ENCODE results near the gene ACOT7. TPM values are rescaled to one million over a fixed set of nuclear protein-coding genes. Genes with fewer than 3 reads are reported as not detected.
A peak's percentile ranks its signal among the peaks of the same experiment; 100 is the strongest.
"Not testable (repeated sequence)": the region's sequence is repeated elsewhere in the genome, so short reads cannot be mapped to it uniquely, and the experiment has no call there.

Gene ACOT7
- total and polyA plus RNA-seq, 2 of the 13 experiments (the other 11 are each of a cell fraction or from before 2014, with no cell fraction given): 33.0 to 55.8 TPM

- CTCF ChIA-PET (ENCODE audit: low intra/inter-chr PET ratio, low total read pairs); H3K9ac ChIP-seq (ENCODE audit: insufficient read depth, low read depth, low read length); H2AFZ ChIP-seq (ENCODE audit: low read length); H3K36me3 ChIP-seq (replicated peaks in 1 of 2; ENCODE audit: control insufficient read depth in 1 of 2, insufficient read depth in 2 of 2, low read length in 2 of 2); intact Hi-C loops (cut with micrococcal nuclease; ENCODE audit: unreplicated experiment); in situ Hi-C loops (cut with HindIII; ENCODE audit: extremely low pct_ligation_motif_present, low pct_unique_long_range_greater_than_20kb); DNase-seq (ENCODE audit: low spot score); H4K20me1 ChIP-seq (ENCODE audit: insufficient read depth, low read length); H3K27ac ChIP-seq (ENCODE audit: extremely low read length, insufficient read depth, low read length); ATAC-seq; H3K9me3 ChIP-seq (ENCODE audit: low read length); BruUV-seq (replicated peaks); H3K4me2 ChIP-seq (ENCODE audit: low read depth, low read length); H3K4me3 ChIP-seq (replicated peaks in 1 of 3; ENCODE audit: insufficient read depth in 1 of 3, low read depth in 2 of 3, low read length in 3 of 3); H3K79me2 ChIP-seq (ENCODE audit: insufficient read depth, low read length); POLR2A ChIA-PET; FAIRE-seq: not testable (repeated sequence)
- 17% methylated on average over 11 of the region's 19 CpGs for WGBS (ENCODE audit: low lambda C conversion rate)
- peak; percentile 20; the same call in 1 of the 2 replicates for TF ChIP-seq FOSL2 (CRISPR knock-in tag; IDR thresholded peaks at IDR 0.05)
- Histone ChIP-seq H3K27me3 (ENCODE audit: control insufficient read depth in 1 of 2, insufficient read depth in 2 of 2, low read length in 2 of 2) (peaks cover 33 to 73% of the 10 kb centered on the region in 2 experiments), H3K4me1 (ENCODE audit: insufficient read depth, low read length) (peaks cover 33% of the 10 kb centered on the region)
Measured at GRCh38 chr1:6429660-6430411, 36.3 kb upstream of the ACOT7 start.

- WGBS (ENCODE audit: low lambda C conversion rate): no CpG with 5 or more reads among the region's 6 CpGs
- H2AFZ ChIP-seq (ENCODE audit: low read length); CTCF ChIA-PET (ENCODE audit: low intra/inter-chr PET ratio, low total read pairs); H3K4me3 ChIP-seq (replicated peaks in 1 of 3; ENCODE audit: insufficient read depth in 1 of 3, low read depth in 2 of 3, low read length in 3 of 3); in situ Hi-C loops (cut with HindIII; ENCODE audit: extremely low pct_ligation_motif_present, low pct_unique_long_range_greater_than_20kb); H3K27ac ChIP-seq (ENCODE audit: extremely low read length, insufficient read depth, low read length); BruUV-seq (replicated peaks); intact Hi-C loops (cut with micrococcal nuclease; ENCODE audit: unreplicated experiment); ATAC-seq; H3K9me3 ChIP-seq (ENCODE audit: low read length); DNase-seq (ENCODE audit: low spot score); H3K4me2 ChIP-seq (ENCODE audit: low read depth, low read length); FAIRE-seq; H3K79me2 ChIP-seq (ENCODE audit: insufficient read depth, low read length); H4K20me1 ChIP-seq (ENCODE audit: insufficient read depth, low read length); H3K36me3 ChIP-seq (replicated peaks in 1 of 2; ENCODE audit: control insufficient read depth in 1 of 2, insufficient read depth in 2 of 2, low read length in 2 of 2); POLR2A ChIA-PET; H3K9ac ChIP-seq (ENCODE audit: insufficient read depth, low read depth, low read length): not testable (repeated sequence)
- H3K27me3 ChIP-seq (ENCODE audit: control insufficient read depth in 1 of 2, insufficient read depth in 2 of 2, low read length in 2 of 2): peaks cover 33 to 73% of the 10 kb centered on the region in 2 experiments
- peaks cover 44% of the 10 kb centered on the region for H3K4me1 ChIP-seq (ENCODE audit: insufficient read depth, low read length)
Measured at GRCh38 chr1:6428453-6428852, 34.9 kb upstream of the ACOT7 start.

All from HepG2 (cell line).